GM18498 (cell line): Measurements from ENCODE around the gene CLCN7.
"Not testable (repeated sequence)": the region's sequence is repeated elsewhere in the genome, so short reads cannot be mapped to it uniquely, and the experiment has no call there.

ENCODE experiments used
- ATAC-seq: cut with Tn5 transposase; IDR thresholded peaks from one replicate; pipeline ENCODE4 v1.9.1; 2021; ENCODE audit warnings: mild to moderate bottlenecking, moderate library complexity; ENCODE audit not compliant: unreplicated experiment

The CLCN7 gene

GRCh38 chr16:1447965-1448364 lies 26.9 kb downstream of the CLCN7 start:
- no peak for ATAC-seq

- no peak for ATAC-seq
These were observed 28.3 kb downstream of the CLCN7 start for GRCh38 chr16:1446296-1447080.

- ATAC-seq: no peak
These were observed 29.2 kb downstream of the CLCN7 start for GRCh38 chr16:1445518-1446203.

GRCh38 chr16:1444730-1445517 lies 29.9 kb downstream of the CLCN7 start:
- no peak for ATAC-seq

GRCh38 chr16:1443980-1444729 lies 30.7 kb downstream of the CLCN7 start, which contains the start of gene CCDC154:
TSS of gene CCDC154 (minus strand) at chr16:1444556. CDS start at chr16:1444322, 234 bp downstream.
- ATAC-seq: no peak

GRCh38 chr16:1443403-1443973 lies 31.3 kb downstream of the CLCN7 start:
- ATAC-seq: no peak

GRCh38 chr16:1442697-1443096 lies 32.1 kb downstream of the CLCN7 start:
- no peak for ATAC-seq

- ATAC-seq: no peak
These were observed 33.4 kb downstream of the CLCN7 start for GRCh38 chr16:1441391-1441829.

GRCh38 chr16:1439699-1440074 lies 35.1 kb downstream of the CLCN7 start:
- not testable (repeated sequence) for ATAC-seq

- ATAC-seq: no peak
These were observed 35.6 kb downstream of the CLCN7 start for GRCh38 chr16:1439058-1439698.

- no peak for ATAC-seq
These were observed 36.4 kb downstream of the CLCN7 start for GRCh38 chr16:1438229-1439057.

GRCh38 chr16:1437606-1438005 lies 37.2 kb downstream of the CLCN7 start:
- no peak for ATAC-seq

GRCh38 chr16:1436731-1437355 lies 38.0 kb downstream of the CLCN7 start:
- ATAC-seq: no peak

GRCh38 chr16:1435921-1436697 lies 38.7 kb downstream of the CLCN7 start:
- no peak for ATAC-seq

- ATAC-seq: no peak
These were observed 39.9 kb downstream of the CLCN7 start for GRCh38 chr16:1434644-1435592.

GRCh38 chr16:1433756-1434155 lies 41.1 kb downstream of the CLCN7 start:
- no peak for ATAC-seq

- no peak for ATAC-seq
These were observed 41.6 kb downstream of the CLCN7 start for GRCh38 chr16:1433263-1433560.
